Immature natural killer cell (primary cell): ENCODE results near the gene PROS1. TPM values are rescaled to one million over a fixed set of nuclear protein-coding genes. Genes with fewer than 3 reads are reported as not detected.
"Not testable (repeated sequence)": the region's sequence is repeated elsewhere in the genome, so short reads cannot be mapped to it uniquely, and the experiment has no call there.

Experiments used
- DNase-seq, 3 donors: peaks; one replicate each; pipeline ENCODE4 v3.0.0; 2022; ENCODE audit warnings: mixed read lengths in 1 of 3
- H3K27ac Mint-ChIP-seq, 6 donors: one replicate each; pipeline ENCODE4 v1.8.0; 2020; ENCODE audit warnings: mixed read lengths in 6 of 6, mild to moderate bottlenecking in 5 of 6, inconsistent platforms in 4 of 6, moderate library complexity in 3 of 6
- H3K27me3 Mint-ChIP-seq, 3 donors: one replicate each; pipeline ENCODE4 v1.8.0; 2020 to 2021; ENCODE audit warnings: low read depth in 3 of 3, mild to moderate bottlenecking in 3 of 3, mixed read lengths in 3 of 3, moderate library complexity in 3 of 3, inconsistent platforms in 1 of 3
- H3K36me3 Mint-ChIP-seq, 3 donors: one replicate each; pipeline ENCODE4 v1.8.0; 2020; ENCODE audit warnings: mixed read lengths in 3 of 3, inconsistent platforms in 2 of 3, mild to moderate bottlenecking in 2 of 3
- H3K4me1 Mint-ChIP-seq, 2 donors: one replicate each; pipeline ENCODE4 v1.8.0; 2020; ENCODE audit warnings: inconsistent platforms in 2 of 2, mild to moderate bottlenecking in 2 of 2, mixed read lengths in 2 of 2, moderate library complexity in 1 of 2
- H3K4me3 Mint-ChIP-seq, 5 donors: one replicate each; pipeline ENCODE4 v1.8.0; 2020; ENCODE audit warnings: mild to moderate bottlenecking in 5 of 5, mixed read lengths in 5 of 5, inconsistent platforms in 3 of 5, moderate library complexity in 3 of 5
- H3K9me3 Mint-ChIP-seq, 6 donors: one replicate each; pipeline ENCODE4 v1.8.0; 2020; ENCODE audit warnings: mild to moderate bottlenecking in 6 of 6, mixed read lengths in 6 of 6, inconsistent platforms in 4 of 6, moderate library complexity in 3 of 6
- polyA plus RNA-seq, 3 donors: library from polyadenylated mRNA; unstranded; fragments of 300-500 nt; fragmentation: Illumina TruSeq; gene quantifications; one replicate each; pipeline ENCODE4 v1.2.3, GENCODE V29; 2021

Gene PROS1
- polyA plus RNA-seq, 3 donors from 2014 or later = 0.93 TPM; not detected in 2

- H3K27me3 Mint-ChIP-seq, H3K4me1 Mint-ChIP-seq, H3K36me3 Mint-ChIP-seq, DNase-seq, H3K27ac Mint-ChIP-seq, H3K4me3 Mint-ChIP-seq: not testable (repeated sequence)
- H3K9me3 Mint-ChIP-seq = peaks cover 0 to 13% (median 5%) of the 10 kb centered on the region in 6 donors
Observed at GRCh38 chr3:93949958-93950357, 23.7 kb downstream of the PROS1 start.

GRCh38 chr3:93937485-93937884 lies 36.2 kb downstream of the PROS1 start:
- not testable (repeated sequence) for H3K36me3 Mint-ChIP-seq, DNase-seq, H3K4me3 Mint-ChIP-seq, H3K4me1 Mint-ChIP-seq, H3K27me3 Mint-ChIP-seq, H3K9me3 Mint-ChIP-seq, H3K27ac Mint-ChIP-seq

- H3K27me3 Mint-ChIP-seq = peaks cover 0 to 1% (median 0%) of the 10 kb centered on the region in 3 donors
- H3K4me3 Mint-ChIP-seq = no peak overlapping the region
Observed at GRCh38 chr3:93936549-93936948, 37.1 kb downstream of the PROS1 start.

GRCh38 chr3:93934366-93935046 lies 39.2 kb downstream of the PROS1 start:
- no peak for DNase-seq
- Mint-ChIP-seq H3K27me3 (peaks cover 0 to 1% (median 0%) of the 10 kb centered on the region in 3 donors), H3K4me3 (no peak overlapping the region), H3K4me1 (no peaks in the 10 kb centered on the region), H3K36me3 (no peaks in the 10 kb centered on the region), H3K27ac (no peak overlapping the region), H3K9me3 (peaks cover 0 to 8% (median 0%) of the 10 kb centered on the region in 6 donors)

More at GRCh38 chr3:93936549-93936948, 37.1 kb downstream of the PROS1 start:
- DNase-seq = no peak
- Mint-ChIP-seq H3K4me1 (no peaks in the 10 kb centered on the region), H3K27ac (no peak overlapping the region), H3K36me3 (no peaks in the 10 kb centered on the region), H3K9me3 (peaks cover 0 to 8% (median 0%) of the 10 kb centered on the region in 6 donors)

GRCh38 chr3:93931597-93932229 lies 42.0 kb downstream of the PROS1 start:
- H3K27me3 Mint-ChIP-seq = no peaks in the 10 kb centered on the region
- H3K4me3 Mint-ChIP-seq = no peak overlapping the region
- H3K36me3 Mint-ChIP-seq = no peaks in the 10 kb centered on the region
- no peaks in the 10 kb centered on the region for H3K4me1 Mint-ChIP-seq
- no peak for DNase-seq
- peaks cover 0 to 11% (median 0%) of the 10 kb centered on the region in 6 donors for H3K9me3 Mint-ChIP-seq
- no peak overlapping the region for H3K27ac Mint-ChIP-seq

GRCh38 chr3:93930041-93930440 lies 43.7 kb downstream of the PROS1 start:
- Mint-ChIP-seq H3K27ac (no peak overlapping the region), H3K4me3 (no peak overlapping the region), H3K4me1 (no peaks in the 10 kb centered on the region), H3K9me3 (peaks cover 0 to 12% (median under 1%) of the 10 kb centered on the region in 6 donors), H3K36me3 (no peaks in the 10 kb centered on the region), H3K27me3 (no peaks in the 10 kb centered on the region)
- DNase-seq = no peak

- Mint-ChIP-seq H3K4me1 (no peaks in the 10 kb centered on the region), H3K27me3 (no peaks in the 10 kb centered on the region), H3K36me3 (no peaks in the 10 kb centered on the region), H3K27ac (no peak overlapping the region), H3K4me3 (no peak overlapping the region), H3K9me3 (peaks cover 0 to 4% (median 1%) of the 10 kb centered on the region in 6 donors)
- DNase-seq = no peak
Observed at GRCh38 chr3:93926789-93927188, 46.9 kb downstream of the PROS1 start.

- Mint-ChIP-seq H3K27ac (no peak overlapping the region), H3K36me3 (no peaks in the 10 kb centered on the region), H3K27me3 (no peaks in the 10 kb centered on the region), H3K4me3 (no peak overlapping the region), H3K4me1 (no peaks in the 10 kb centered on the region), H3K9me3 (peaks cover 0 to 5% (median 2%) of the 10 kb centered on the region in 6 donors)
- DNase-seq = no peak
Observed at GRCh38 chr3:93924491-93924890, 49.2 kb downstream of the PROS1 start.

- Mint-ChIP-seq H3K4me1 (no peaks in the 10 kb centered on the region), H3K4me3 (no peak overlapping the region), H3K27me3 (no peaks in the 10 kb centered on the region), H3K27ac (no peak overlapping the region), H3K9me3 (peaks cover 0 to 14% (median 2%) of the 10 kb centered on the region in 6 donors), H3K36me3 (no peaks in the 10 kb centered on the region)
- no peak for DNase-seq
Observed at GRCh38 chr3:93923006-93923405, 50.7 kb downstream of the PROS1 start.

- H3K27me3 Mint-ChIP-seq, H3K4me3 Mint-ChIP-seq, DNase-seq, H3K4me1 Mint-ChIP-seq, H3K27ac Mint-ChIP-seq, H3K36me3 Mint-ChIP-seq, H3K9me3 Mint-ChIP-seq: not testable (repeated sequence)
Observed at GRCh38 chr3:93917546-93918029, 56.1 kb downstream of the PROS1 start.

GRCh38 chr3:93913623-93914022 lies 60.1 kb downstream of the PROS1 start:
- not testable (repeated sequence) for H3K27ac Mint-ChIP-seq, H3K36me3 Mint-ChIP-seq, H3K4me1 Mint-ChIP-seq, DNase-seq, H3K4me3 Mint-ChIP-seq, H3K27me3 Mint-ChIP-seq
- H3K9me3 Mint-ChIP-seq = peaks cover 0 to 10% (median 4%) of the 10 kb centered on the region in 6 donors

GRCh38 chr3:93911206-93911605 lies 62.5 kb downstream of the PROS1 start:
- no peak overlapping the region for H3K4me3 Mint-ChIP-seq
- no peaks in the 10 kb centered on the region for H3K27me3 Mint-ChIP-seq
- no peak overlapping the region for H3K27ac Mint-ChIP-seq
- no peaks in the 10 kb centered on the region for H3K4me1 Mint-ChIP-seq
- no peaks in the 10 kb centered on the region for H3K36me3 Mint-ChIP-seq
- no peak for DNase-seq
- H3K9me3 Mint-ChIP-seq = peaks cover 0 to 10% (median 3%) of the 10 kb centered on the region in 6 donors

- Mint-ChIP-seq H3K36me3 (no peaks in the 10 kb centered on the region), H3K27ac (no peak overlapping the region), H3K4me1 (no peaks in the 10 kb centered on the region), H3K4me3 (no peak overlapping the region), H3K9me3 (peaks cover 0 to 7% (median 3%) of the 10 kb centered on the region in 6 donors), H3K27me3 (no peaks in the 10 kb centered on the region)
- DNase-seq = no peak
Observed at GRCh38 chr3:93910097-93910496, 63.6 kb downstream of the PROS1 start.

- no peak for DNase-seq
- Mint-ChIP-seq H3K9me3 (peaks cover 0 to 11% (median 1%) of the 10 kb centered on the region in 6 donors), H3K36me3 (no peaks in the 10 kb centered on the region), H3K4me1 (no peaks in the 10 kb centered on the region), H3K4me3 (no peak overlapping the region), H3K27ac (no peak overlapping the region), H3K27me3 (no peaks in the 10 kb centered on the region)
Observed at GRCh38 chr3:93907132-93907531, 66.6 kb downstream of the PROS1 start.
